HG03521 (cell line): Measurements from ENCODE around the gene ULK4.

Experiments used
- ATAC-seq: cut with Tn5 transposase; IDR thresholded peaks from one replicate; pipeline ENCODE4 v1.9.1; 2021; ENCODE audit warnings: mild to moderate bottlenecking, moderate library complexity; ENCODE audit not compliant: unreplicated experiment

ULK4 gene

DNA sequence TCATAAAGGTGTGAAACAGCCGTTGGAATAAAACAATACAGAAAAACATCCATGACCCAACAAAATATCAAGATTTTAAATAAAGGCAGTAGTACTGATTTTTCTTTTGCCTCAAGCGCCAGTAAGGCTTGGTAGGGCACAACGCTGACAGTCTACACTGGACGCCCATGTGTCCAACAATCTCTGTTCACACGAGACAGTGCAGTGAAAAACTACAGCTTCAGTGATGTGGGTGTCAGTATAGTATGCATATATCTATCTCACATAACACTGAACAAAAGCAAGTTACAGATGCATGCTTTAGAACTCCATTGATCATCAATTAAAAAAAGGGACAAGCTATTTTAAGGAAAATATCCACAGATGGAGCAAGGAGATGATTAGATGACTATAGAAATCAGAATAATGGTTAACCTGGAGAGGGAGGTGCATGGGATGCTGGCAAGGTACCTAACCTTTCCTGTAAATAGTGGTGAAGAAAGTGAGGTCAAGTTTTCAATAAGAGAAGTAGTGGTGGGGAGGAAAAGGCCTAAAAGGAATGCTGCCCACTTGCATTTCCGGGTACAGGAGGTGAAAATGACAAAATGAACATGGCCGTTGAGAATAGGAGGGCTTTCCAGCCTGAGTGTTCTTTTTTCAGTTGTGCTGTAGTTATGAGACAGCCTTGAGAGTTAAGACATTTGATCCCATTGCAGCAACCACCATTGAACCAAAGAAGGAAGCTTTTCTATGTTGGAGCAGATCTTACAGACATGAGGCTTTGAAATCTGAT is 719.9 kb downstream of the ULK4 start:
- ATAC-seq = no peak

- ATAC-seq = no peak
Measured at GRCh38 chr3:41241161-41241560, 720.7 kb downstream of the ULK4 start.

- no peak for ATAC-seq
Measured at GRCh38 chr3:41239587-41239986, 722.3 kb downstream of the ULK4 start.

DNA sequence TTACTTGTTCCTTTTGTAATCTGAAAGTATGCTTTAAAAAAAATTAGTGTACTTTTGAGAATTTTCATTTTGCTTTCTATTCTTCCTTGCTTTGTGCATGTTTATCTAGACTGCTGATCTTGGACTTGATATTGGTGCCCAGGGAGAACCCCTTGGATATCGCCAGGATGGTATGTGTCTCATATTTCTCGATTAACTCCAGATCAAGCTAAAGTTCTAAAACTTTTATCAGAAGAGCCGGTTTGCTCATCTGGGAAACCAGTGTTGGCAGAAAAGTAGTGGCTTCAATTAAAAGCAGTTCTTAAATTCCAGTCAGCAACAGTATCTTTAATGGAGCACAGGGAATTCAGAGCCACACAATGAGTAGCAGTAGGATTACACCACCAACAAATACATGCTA is 724.0 kb downstream of the ULK4 start:
- ATAC-seq = no peak

GRCh38 chr3:41236228-41236627 is 725.7 kb downstream of the ULK4 start:
- no peak for ATAC-seq

- ATAC-seq = no peak
Measured at GRCh38 chr3:41234823-41235721, 726.8 kb downstream of the ULK4 start.

- no peak for ATAC-seq
Measured at GRCh38 chr3:41224120-41224806, 737.6 kb downstream of the ULK4 start.

GRCh38 chr3:41223691-41224090 is 738.2 kb downstream of the ULK4 start:
- no peak for ATAC-seq

GRCh38 chr3:41223078-41223477 is 738.8 kb downstream of the ULK4 start:
- ATAC-seq = no peak

DNA sequence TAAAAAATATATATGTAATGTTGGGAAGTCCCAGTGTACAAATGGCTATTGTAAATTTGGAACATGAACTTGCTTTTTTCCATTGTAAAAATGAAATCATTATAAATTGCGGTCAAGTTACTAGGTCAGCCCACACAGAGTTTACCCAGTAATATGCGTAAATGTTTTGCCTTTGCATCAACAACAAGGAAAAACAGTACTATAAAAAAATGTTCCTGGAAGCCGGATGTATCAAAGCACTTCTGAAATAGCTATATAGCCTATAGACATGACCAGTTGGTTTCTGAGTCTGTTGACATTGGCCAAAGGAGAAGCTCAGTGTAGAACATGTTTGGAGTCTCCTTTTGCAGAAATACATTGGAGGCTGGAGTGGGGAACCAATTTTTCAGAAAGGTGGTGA is 739.4 kb downstream of the ULK4 start:
- ATAC-seq = no peak

DNA sequence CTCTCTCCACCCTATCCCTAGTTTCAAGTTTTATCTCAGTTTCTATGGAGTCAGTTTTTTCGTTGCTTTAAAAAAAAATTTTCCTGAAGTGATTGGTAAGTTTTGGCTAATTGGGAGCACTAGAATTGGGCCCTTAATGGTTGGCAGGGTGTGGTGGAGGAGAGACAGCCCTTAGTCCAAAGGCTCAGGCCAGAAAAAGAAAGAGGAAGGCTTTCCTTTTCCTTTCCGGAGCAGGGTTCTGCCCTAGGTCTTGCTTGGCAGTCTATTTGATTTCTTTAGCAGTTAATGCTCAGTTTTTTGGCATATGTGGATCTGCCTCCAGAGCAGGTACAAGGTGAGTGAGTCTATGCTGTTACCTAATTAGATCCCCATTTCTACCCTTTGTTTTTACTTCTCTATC is 739.9 kb downstream of the ULK4 start:
- ATAC-seq = no peak

- ATAC-seq = no peak
Measured at GRCh38 chr3:41220906-41221677, 740.8 kb downstream of the ULK4 start.

DNA sequence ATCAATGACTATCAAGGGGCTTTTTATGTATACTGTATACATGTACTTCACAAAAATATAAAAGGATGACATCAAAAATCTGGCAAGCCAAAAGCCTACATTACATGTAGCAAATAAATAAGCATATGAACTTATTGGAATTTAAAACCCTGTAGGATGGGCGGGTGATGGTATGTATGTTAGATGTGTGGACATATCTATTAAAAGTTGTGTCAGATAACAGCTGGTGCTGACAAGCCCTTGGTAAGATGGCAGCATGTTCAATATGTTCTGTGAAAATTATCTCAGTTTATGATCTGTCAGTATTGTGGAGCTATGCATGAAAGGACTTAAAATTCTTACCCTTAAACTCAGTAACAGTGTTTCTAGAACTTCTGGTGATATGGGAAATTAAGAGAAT is 742.5 kb downstream of the ULK4 start:
- no peak for ATAC-seq

DNA sequence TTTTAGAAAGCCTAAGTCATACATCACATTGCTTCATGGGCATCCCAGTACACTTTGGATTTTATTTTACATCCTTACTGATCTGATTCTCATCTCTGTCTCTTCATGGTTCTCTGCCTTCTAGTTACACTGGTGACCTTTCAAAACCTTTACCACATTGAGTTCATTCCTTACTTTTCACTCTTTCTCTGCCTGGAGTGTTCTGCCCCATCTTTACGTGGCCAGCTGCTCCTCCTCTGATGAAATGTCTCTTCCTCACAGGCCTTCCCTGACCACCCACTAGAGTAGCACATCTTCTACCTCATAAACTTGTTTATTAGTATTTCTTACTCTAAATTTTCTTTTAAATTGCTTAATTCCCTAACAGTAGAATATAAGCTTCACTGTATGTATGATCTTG is 744.9 kb downstream of the ULK4 start:
- ATAC-seq = no peak

DNA sequence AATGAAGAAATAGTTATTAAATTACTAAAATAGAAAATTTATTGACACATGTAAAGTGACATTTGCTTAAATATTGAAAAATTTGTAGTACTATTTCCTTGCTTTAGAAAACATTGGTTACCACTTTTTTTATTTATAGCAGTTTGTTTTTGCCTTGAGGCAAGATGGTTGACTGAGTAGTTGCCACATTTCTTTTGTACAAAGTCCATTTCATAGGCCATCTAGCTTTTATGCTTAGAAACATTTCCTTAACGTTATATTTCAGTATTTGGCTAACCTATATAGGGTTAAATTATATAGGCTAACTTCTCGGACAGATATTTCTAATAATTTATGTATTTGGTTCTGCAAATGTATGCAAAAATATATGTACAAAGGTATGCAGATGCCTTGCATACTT is 745.5 kb downstream of the ULK4 start:
- ATAC-seq = no peak

DNA sequence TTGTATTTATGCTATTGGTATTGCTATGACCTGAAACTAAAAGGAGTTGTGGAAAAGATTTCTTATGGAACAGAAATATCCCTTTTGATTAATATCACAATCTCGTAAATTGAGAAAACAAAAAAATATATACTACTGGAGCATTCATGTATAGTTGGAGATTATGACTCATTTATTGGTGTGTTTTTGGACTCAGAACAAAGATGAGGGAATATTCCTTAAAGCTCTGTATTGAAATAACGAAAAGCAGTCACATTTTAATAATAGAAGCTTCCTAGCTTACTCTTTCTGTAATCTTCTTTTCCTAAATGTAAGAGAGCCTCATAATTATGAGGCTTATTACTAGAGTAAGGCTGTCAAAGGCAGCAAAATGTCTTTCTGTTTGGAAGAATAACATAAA is 748.3 kb downstream of the ULK4 start:
- ATAC-seq = no peak

DNA sequence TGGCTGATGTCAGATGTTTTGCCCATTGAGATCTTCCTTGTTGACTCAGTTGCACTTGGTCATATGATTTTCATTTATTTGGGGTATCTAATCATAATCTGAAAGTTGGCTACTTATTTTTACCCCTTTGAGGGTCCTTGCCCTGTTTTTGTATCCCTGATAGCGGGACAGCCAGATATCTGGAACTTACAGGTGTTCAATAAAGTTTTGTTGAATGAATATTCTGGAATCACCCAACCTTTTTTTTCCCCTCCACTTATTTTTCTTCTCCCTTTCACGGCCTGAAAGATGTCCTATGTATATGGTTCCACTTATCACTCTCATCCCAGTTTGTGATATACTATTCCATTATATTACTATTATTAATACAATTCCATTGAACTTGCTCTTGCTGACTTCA is 749.8 kb downstream of the ULK4 start:
- no peak for ATAC-seq

GRCh38 chr3:41210966-41211365 is 750.9 kb downstream of the ULK4 start:
- no peak for ATAC-seq

DNA sequence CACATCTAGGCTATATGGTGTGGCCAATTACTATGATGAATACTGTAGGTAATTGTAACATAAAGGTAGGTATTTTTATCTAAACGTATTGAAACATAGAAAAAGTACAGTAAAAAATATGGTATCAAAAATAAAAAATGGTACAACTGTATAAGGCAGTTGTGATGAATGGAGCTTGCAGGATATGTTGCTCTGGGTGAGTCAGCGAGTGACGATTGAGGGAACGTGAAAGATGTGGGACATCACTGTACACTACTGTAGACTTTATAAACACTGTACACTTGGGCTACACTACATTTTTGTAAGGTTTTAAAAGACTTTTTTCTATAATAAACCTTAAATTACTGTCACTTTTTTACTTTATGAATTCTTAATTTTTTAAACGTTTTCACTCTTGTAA is 752.3 kb downstream of the ULK4 start:
- no peak for ATAC-seq

GRCh38 chr3:41208507-41209220 is 753.2 kb downstream of the ULK4 start:
- no peak for ATAC-seq
